Activated CD8-positive, alpha-beta T cell treated with anti-CD3 and anti-CD28 coated beads for 36 hours (primary cell): ENCODE data around the gene PXDN. TPM values are rescaled to one million over a fixed set of nuclear protein-coding genes. Genes with fewer than 3 reads are reported as not detected.

Experiments
- ATAC-seq: fragments of 200-7000 bp; cut with Tn5 transposase; one replicate; pipeline ENCODE4 v1.10.0; 2021; ENCODE audit warnings: mild to moderate bottlenecking, moderate library complexity
- CTCF ChIA-PET: fragments of 350-600 bp; sonication (Branson Sonifier 250); formaldehyde crosslinking; loops from one replicate; lab custom pipeline; 2021; ENCODE audit warnings: antibody characterized with exemption; lab: Charles Lee
- POLR2A ChIA-PET: fragments of 350-600 bp; sonication (Branson Sonifier 250); formaldehyde crosslinking; loops from one replicate; lab custom pipeline; 2021; ENCODE audit warnings: antibody characterized with exemption; lab: Charles Lee
- DNase-seq: peaks from one replicate; pipeline ENCODE4 v3.0.0-alpha.2; 2020
- H3K27ac Mint-ChIP-seq: one replicate; pipeline ENCODE4 v1.8.0; 2021; ENCODE audit warnings: mild to moderate bottlenecking, mixed read lengths
- H3K27me3 Mint-ChIP-seq: one replicate; pipeline ENCODE4 v1.8.0; 2021; ENCODE audit warnings: mixed read lengths
- H3K36me3 Mint-ChIP-seq: one replicate; pipeline ENCODE4 v1.8.0; 2021; ENCODE audit warnings: low read depth, mixed read lengths
- H3K4me1 Mint-ChIP-seq: one replicate; pipeline ENCODE4 v1.8.0; 2021; ENCODE audit warnings: low read depth, mixed read lengths
- H3K4me3 Mint-ChIP-seq: one replicate; pipeline ENCODE4 v1.8.0; 2021; ENCODE audit warnings: mild to moderate bottlenecking, moderate library complexity, mixed read lengths
- H3K9me3 Mint-ChIP-seq: one replicate; pipeline ENCODE4 v1.8.0; 2021; ENCODE audit warnings: mixed read lengths
- intact Hi-C: fragments of 100-400 bp; cut with micrococcal nuclease; formaldehyde crosslinking; loops from one replicate; pipeline ENCODE4 v1.10.0; 2022
- total RNA-seq, 2 experiments: library from RNA; stranded (reverse); gene quantifications; one replicate each; pipeline ENCODE4 v1.2.3, GENCODE V29; 2021
- TF ChIP-seq, protein P1 (sequence below): fragments of 200-600 bp; IDR thresholded peaks from one replicate; pipeline ENCODE4 v1.8.0; 2022; ENCODE audit warnings: antibody characterized with exemption, mild to moderate bottlenecking

The PXDN gene
- total RNA-seq, 2 experiments from 2014 or later, result 0.58 to 0.83 TPM

DNA sequence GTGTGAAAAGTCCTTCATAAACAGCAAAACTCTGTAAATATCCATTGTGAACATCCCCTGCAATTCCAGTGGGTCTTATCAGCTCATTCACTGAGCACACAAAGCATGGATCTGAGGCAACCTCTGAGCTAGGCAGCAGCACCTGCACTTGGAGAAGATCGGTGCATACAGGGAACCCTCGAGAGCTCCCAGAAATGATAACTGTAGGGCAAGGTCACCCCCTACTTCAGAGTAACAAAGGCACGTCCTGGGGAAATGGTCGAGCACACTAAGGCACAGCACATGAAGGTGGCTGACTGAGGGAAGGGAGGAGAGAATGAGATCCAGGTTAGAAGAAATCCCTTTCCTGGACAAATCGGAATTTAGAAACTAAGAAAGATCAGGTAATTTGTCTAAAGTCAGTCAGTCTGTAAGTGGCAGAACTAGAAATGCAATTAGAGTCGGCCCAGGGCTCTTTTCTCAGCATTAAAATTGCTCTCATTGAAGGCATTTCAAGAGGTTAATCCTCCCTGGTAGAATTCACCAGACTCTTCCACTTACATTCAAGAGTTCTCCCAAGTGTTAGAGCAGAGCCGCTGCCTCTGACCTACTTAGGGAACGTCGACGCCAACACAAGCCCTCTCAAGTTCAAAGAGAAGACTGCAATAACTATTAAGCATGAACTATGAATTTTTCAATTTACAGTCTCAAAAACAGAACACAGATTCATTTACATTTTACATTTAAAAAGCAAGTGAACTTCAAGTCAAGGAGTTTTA lies 45.9 kb downstream of the PXDN start:
- ATAC-seq (no peak), DNase-seq (no peak)
- Mint-ChIP-seq H3K27me3 (peaks cover 1% of the 10 kb centered on the region), H3K36me3 (no peaks in the 10 kb centered on the region), H3K9me3 (no peaks in the 10 kb centered on the region), H3K4me1 (no peaks in the 10 kb centered on the region), H3K27ac (no peak overlapping the region), H3K4me3 (no peak overlapping the region)
- intact Hi-C loops, result no loop called here
- POLR2A ChIA-PET, result no interaction called here
- CTCF ChIA-PET, result no interaction called here
- TF ChIP-seq, protein P1, sequence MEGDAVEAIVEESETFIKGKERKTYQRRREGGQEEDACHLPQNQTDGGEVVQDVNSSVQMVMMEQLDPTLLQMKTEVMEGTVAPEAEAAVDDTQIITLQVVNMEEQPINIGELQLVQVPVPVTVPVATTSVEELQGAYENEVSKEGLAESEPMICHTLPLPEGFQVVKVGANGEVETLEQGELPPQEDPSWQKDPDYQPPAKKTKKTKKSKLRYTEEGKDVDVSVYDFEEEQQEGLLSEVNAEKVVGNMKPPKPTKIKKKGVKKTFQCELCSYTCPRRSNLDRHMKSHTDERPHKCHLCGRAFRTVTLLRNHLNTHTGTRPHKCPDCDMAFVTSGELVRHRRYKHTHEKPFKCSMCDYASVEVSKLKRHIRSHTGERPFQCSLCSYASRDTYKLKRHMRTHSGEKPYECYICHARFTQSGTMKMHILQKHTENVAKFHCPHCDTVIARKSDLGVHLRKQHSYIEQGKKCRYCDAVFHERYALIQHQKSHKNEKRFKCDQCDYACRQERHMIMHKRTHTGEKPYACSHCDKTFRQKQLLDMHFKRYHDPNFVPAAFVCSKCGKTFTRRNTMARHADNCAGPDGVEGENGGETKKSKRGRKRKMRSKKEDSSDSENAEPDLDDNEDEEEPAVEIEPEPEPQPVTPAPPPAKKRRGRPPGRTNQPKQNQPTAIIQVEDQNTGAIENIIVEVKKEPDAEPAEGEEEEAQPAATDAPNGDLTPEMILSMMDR, result no peak

DNA sequence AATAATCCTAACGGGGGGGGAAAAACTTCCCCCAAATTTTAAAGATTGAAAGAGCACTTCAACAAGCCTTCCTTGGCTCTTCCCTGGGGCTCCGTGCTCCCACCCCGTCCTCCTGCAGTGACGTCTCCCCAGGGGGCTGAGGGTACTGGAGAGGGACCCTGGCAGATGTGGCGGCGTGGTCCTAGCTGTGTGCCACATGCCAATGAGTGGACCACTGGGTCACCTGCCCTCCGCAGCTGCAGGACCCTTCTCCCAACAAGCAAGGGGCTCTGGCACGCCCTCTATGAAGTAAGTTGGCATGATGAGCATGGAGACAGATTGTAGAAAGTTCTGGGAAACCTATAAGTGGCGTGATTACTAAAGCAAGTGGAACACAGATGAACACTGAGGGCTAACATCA lies 46.7 kb downstream of the PXDN start:
- ATAC-seq, result no peak
- ChIA-PET POLR2A (no interaction called here), CTCF (no interaction called here)
- Mint-ChIP-seq H3K36me3 (no peaks in the 10 kb centered on the region), H3K27me3 (peaks cover 1% of the 10 kb centered on the region), H3K27ac (no peak overlapping the region), H3K4me1 (no peaks in the 10 kb centered on the region), H3K9me3 (no peaks in the 10 kb centered on the region), H3K4me3 (no peak overlapping the region)
- intact Hi-C loops, result no loop called here
- TF ChIP-seq, protein P1, result no peak
- no peak for DNase-seq

DNA sequence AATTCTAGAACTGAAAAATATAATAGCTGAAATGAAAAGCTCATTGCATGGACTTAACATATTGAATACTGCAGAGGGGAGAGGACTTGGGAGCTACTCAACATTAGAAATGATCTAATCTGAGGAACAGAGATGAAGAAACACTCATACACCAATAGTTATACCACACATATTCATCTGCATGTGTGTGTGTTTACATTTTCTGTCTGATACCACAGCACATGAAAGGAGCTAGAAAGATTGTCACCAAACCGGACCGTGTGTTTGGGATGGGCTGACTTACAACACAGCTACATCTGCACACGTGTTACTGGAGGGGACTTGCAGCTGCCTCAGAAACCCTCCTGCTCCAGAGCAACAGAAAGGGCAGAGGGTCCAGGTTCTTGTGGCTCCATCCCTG lies 47.8 kb downstream of the PXDN start:
- ATAC-seq (no peak), DNase-seq (no peak)
- no peaks in the 10 kb centered on the region for H3K27me3 Mint-ChIP-seq
- no peak overlapping the region for H3K4me3 Mint-ChIP-seq
- H3K9me3 Mint-ChIP-seq, result no peaks in the 10 kb centered on the region
- CTCF ChIA-PET, result no interaction called here
- H3K4me1 Mint-ChIP-seq, result no peaks in the 10 kb centered on the region
- intact Hi-C loops, result no loop called here
- POLR2A ChIA-PET, result no interaction called here
- H3K27ac Mint-ChIP-seq, result no peak overlapping the region
- H3K36me3 Mint-ChIP-seq, result no peaks in the 10 kb centered on the region
- TF ChIP-seq, protein P1, result no peak

DNA sequence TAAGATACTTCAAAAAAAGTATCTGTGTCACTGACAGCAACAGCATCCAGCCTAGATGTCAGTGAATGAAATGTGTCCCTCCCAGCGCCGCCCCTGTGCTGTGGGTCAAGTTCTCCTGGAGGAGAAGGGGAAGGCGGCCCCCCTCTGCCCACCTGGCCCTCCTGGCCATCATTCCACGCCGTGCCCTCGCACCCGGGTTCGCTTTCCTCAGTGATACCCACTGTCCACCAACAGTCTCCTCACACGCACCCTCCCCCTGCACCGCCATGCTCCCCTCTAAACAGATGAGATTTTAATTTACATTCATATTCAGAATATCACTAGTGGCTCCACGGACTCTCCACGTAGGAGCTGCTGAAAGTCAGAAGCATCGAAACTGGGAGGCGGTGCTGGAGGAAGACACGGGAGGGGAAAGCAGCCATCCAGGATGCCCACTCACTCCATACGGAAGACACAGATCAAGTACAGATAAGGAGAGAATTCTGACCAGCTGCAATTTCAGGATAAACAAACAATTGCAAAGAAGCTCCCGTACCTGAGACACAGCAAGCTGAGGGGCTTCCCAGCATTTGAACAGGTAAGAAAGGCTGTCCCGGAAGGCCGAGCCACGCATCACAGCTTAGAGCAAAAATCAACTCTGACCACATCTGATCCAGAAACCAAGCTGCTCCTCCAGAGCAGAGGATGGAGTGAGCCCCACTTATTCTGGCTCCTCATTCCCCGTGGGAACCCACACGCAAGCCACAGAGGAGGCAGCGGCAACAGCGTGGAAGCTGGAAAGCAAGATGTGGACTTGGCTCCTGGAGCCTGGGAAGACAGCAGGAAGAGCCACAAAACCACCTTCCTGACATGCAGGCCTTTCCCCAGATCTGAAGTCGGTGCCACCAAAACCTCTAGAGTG lies 49.7 kb downstream of the PXDN start:
- ATAC-seq (no peak), DNase-seq (no peak)
- TF ChIP-seq, protein P1, result no peak
- Mint-ChIP-seq H3K4me3 (no peak overlapping the region), H3K36me3 (no peaks in the 10 kb centered on the region), H3K27me3 (no peaks in the 10 kb centered on the region), H3K4me1 (no peaks in the 10 kb centered on the region), H3K27ac (no peak overlapping the region), H3K9me3 (no peaks in the 10 kb centered on the region)
- intact Hi-C loops, result no loop called here
- CTCF ChIA-PET, result no interaction called here
- POLR2A ChIA-PET, result no interaction called here

DNA sequence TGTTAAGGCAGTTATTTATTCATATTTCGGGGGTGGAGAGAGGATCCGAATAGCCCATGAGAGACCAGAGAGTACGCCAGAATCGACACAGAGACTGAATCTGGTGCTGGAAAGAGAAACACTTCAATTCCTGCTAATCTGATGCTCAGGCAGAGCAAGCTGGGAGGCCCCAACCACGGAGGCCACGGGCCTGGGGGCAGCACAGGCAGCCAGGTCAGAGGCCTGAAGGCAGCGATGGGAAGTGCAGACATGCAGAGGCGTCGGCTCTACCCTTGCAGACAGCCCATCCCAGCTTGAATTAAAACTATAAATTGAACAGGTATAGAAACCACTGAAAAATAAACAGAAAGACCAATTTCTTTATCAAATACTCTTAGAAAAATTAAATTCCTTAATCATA lies 50.6 kb downstream of the PXDN start:
- no peak overlapping the region for H3K4me3 Mint-ChIP-seq
- CTCF ChIA-PET, result no interaction called here
- DNase-seq, result no peak
- no peak overlapping the region for H3K27ac Mint-ChIP-seq
- ATAC-seq, result no peak
- H3K9me3 Mint-ChIP-seq, result no peaks in the 10 kb centered on the region
- no peaks in the 10 kb centered on the region for H3K27me3 Mint-ChIP-seq
- POLR2A ChIA-PET, result no interaction called here
- intact Hi-C loops, result no loop called here
- TF ChIP-seq, protein P1, result no peak
- no peaks in the 10 kb centered on the region for H3K36me3 Mint-ChIP-seq
- H3K4me1 Mint-ChIP-seq, result no peaks in the 10 kb centered on the region
